ENCODE data around the gene MAP4K2.

Gene MAP4K2

DNA sequence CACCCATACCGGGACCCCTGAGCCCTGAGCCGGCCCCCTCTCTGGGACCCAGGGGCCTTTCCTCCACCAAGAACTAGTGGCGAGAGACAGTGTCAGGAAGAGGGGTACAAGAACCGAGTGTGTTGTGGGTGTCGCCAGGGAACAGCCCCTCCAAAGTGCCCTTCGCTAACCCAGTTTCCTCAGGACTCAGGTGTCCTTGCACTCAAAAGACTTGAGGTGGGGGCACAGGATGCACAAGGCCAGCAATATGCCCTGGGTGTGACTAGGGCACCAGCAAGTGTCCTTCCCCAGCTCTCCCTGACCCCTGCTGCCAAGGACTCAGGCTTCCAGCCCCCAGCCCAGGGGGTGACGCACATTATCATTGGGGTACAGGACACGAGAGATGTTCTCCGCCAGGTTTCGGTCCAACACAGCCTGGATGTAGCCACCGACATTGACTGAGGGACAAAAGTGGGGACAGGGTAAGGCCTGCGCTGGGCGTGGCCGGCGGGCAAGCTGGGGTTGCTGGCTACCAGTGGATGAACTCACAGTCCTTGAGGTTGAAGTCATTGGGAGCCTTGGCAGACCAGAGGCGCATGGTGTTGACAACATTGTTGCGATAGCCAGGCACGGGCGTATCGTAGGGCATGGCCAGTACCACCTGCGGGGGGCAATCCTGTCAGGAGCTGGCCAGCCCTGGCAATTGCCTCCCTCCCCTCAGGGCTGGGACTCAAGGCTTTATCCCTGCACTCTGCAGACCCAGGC lies 47.9 kb downstream of the MAP4K2 start:
- Histone ChIP-seq H3K36me3 (replicated peaks) (no peaks in the 10 kb centered on the region), H3K4me3 (ENCODE audit: low read depth, low read length) (no peak overlapping the region), H3K27ac (no peak overlapping the region), H3K27me3 (replicated peaks) (no peaks in the 10 kb centered on the region)
- in situ Hi-C loops (cut with HindIII; ENCODE audit: low pct_ligation_motif_present, low sequenced_read_pairs), result no loop called here
- TF ChIP-seq CTCF (IDR thresholded peaks at IDR 0.05; ENCODE audit: low read depth, low read length, missing control alignments), result no peak
- DNase-seq, result no peak

- no peak for TF ChIP-seq CTCF (IDR thresholded peaks at IDR 0.05; ENCODE audit: low read depth, low read length, missing control alignments)
- no peak overlapping the region for H3K4me3 ChIP-seq (ENCODE audit: low read depth, low read length)
- in situ Hi-C loops (cut with HindIII; ENCODE audit: low pct_ligation_motif_present, low sequenced_read_pairs), result no loop called here
- H3K27ac ChIP-seq, result no peak overlapping the region
- no peak for DNase-seq
- no peaks in the 10 kb centered on the region for H3K36me3 ChIP-seq (replicated peaks)
- no peaks in the 10 kb centered on the region for H3K27me3 ChIP-seq (replicated peaks)
These were observed 48.7 kb downstream of the MAP4K2 start for GRCh38 chr11:64754124-64754918.

- Histone ChIP-seq H3K27me3 (replicated peaks) (no peaks in the 10 kb centered on the region), H3K36me3 (replicated peaks) (no peaks in the 10 kb centered on the region), H3K4me3 (ENCODE audit: low read depth, low read length) (no peak overlapping the region)
These were observed 49.5 kb downstream of the MAP4K2 start for GRCh38 chr11:64753380-64754123.

DNA sequence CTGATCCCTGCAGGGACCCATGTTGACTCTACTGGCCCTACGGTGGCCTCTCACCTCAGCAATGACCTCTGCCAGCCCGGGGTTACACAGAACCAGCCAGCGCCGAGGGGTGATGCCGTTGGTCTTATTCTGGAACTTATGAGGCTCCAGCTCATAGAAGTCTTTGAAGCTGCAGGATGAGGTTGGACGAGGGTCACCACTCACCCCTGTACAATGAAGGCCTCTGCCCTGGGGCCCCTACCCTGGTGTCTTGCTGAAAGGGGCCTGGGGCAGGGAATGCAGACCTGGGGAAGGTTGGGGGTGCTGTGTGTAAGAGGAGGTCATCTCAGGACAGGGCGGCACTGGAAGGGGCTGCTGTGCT lies 50.0 kb downstream of the MAP4K2 start:
- DNase-seq, result no peak
- Histone ChIP-seq H3K4me3 (ENCODE audit: low read depth, low read length) (no peak overlapping the region), H3K36me3 (replicated peaks) (no peaks in the 10 kb centered on the region), H3K27ac (no peak overlapping the region), H3K27me3 (replicated peaks) (no peaks in the 10 kb centered on the region)
- TF ChIP-seq CTCF (IDR thresholded peaks at IDR 0.05; ENCODE audit: low read depth, low read length, missing control alignments), result no peak
- in situ Hi-C loops (cut with HindIII; ENCODE audit: low pct_ligation_motif_present, low sequenced_read_pairs), result no loop called here

More at GRCh38 chr11:64753380-64754123, 49.5 kb downstream of the MAP4K2 start:
- DNase-seq, result no peak
- in situ Hi-C loops (cut with HindIII; ENCODE audit: low pct_ligation_motif_present, low sequenced_read_pairs), result no loop called here
- H3K27ac ChIP-seq, result no peak overlapping the region
- no peak for TF ChIP-seq CTCF (IDR thresholded peaks at IDR 0.05; ENCODE audit: low read depth, low read length, missing control alignments)

DNA sequence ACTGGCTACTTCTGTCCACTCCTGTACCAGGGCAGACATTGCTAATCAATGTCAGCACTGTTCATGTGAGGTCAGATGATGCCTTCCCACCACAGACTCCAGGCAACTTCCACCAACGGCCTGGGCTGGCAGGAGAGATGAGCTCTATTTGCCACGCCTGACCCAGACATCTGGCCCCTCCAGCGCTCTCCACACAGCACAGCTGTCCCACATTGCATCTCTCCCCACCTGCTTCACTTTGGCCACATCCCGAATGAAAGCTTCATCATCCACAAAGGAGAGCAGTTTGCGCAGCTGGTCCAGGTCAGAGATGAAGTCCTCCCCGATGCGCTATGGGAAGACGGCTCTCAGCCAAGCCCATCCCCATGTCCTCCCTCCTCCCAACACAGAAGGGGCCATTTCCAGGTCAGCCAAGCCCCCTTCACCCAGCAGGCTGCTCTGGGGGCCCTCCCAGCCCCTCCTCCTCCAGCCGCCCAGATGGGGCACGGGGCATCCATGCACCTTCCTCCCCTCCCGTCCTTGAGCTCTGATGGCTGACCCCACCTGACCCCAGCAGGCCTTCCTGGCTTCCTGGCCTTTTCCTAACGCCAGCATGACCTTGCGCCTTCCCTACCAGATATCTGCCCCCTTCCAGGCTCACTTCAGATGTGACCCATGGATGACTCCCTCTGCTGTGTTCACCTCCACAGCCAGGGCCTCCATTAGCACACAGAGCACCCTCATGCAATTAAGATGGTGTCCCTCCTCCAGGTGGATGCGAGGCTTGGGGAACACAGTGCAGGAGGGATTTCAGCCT lies 50.6 kb downstream of the MAP4K2 start:
- Histone ChIP-seq H3K27me3 (replicated peaks) (no peaks in the 10 kb centered on the region), H3K36me3 (replicated peaks) (no peaks in the 10 kb centered on the region), H3K4me3 (ENCODE audit: low read depth, low read length) (no peak overlapping the region), H3K27ac (no peak overlapping the region)
- in situ Hi-C loops (cut with HindIII; ENCODE audit: low pct_ligation_motif_present, low sequenced_read_pairs), result no loop called here
- no peak for DNase-seq
- TF ChIP-seq CTCF (IDR thresholded peaks at IDR 0.05; ENCODE audit: low read depth, low read length, missing control alignments), result no peak
